GM23338 (cell line): ENCODE results near the gene PAPOLB. TPM values are rescaled to one million over a fixed set of nuclear protein-coding genes. Genes with fewer than 3 reads are reported as not detected.

ENCODE experiments used
- ATAC-seq: fragments of 200-7000 bp; cut with Tn5 transposase; 3 replicates; pipeline ENCODE4 v1.9.1; 2020
- DNase-seq: peaks from one replicate; pipeline ENCODE4 v3.0.0-alpha.2; 2015; ENCODE audit warnings: low spot score
- H2AFZ ChIP-seq: fragments of 200-600 bp; sonication (generic); 2 replicates; pipeline ENCODE4 v1.8.0; 2016; ENCODE audit warnings: antibody characterized with exemption, mild to moderate bottlenecking, moderate library complexity
- H3F3A ChIP-seq: fragments of 200-600 bp; sonication (generic); replicated peaks from 2 replicates; pipeline ENCODE4 v1.8.0; 2017; ENCODE audit warnings: antibody characterized with exemption, mixed run types, low read depth
- H3K27ac ChIP-seq: fragments of 200-600 bp; sonication (generic); 2 replicates; pipeline ENCODE4 v1.6.1; 2016; ENCODE audit warnings: low read depth
- H3K27me3 ChIP-seq: fragments of 200-600 bp; sonication (generic); 2 replicates; pipeline ENCODE4 v1.8.0; 2016; ENCODE audit warnings: mild to moderate bottlenecking, mixed run types, moderate library complexity; ENCODE audit not compliant: insufficient read depth
- H3K36me3 ChIP-seq: fragments of 200-600 bp; sonication (generic); 2 replicates; pipeline ENCODE4 v1.8.0; 2016; ENCODE audit warnings: mild to moderate bottlenecking; ENCODE audit not compliant: insufficient read depth
- H3K4me1 ChIP-seq: fragments of 200-600 bp; sonication (generic); 2 replicates; pipeline ENCODE4 v1.8.0; 2016; ENCODE audit warnings: mild to moderate bottlenecking, moderate library complexity; ENCODE audit not compliant: insufficient read depth
- H3K4me2 ChIP-seq: fragments of 200-600 bp; sonication (generic); 2 replicates; pipeline ENCODE4 v1.7.1; 2017; ENCODE audit warnings: mixed run types
- H3K4me3 ChIP-seq: fragments of 200-600 bp; sonication (generic); 2 replicates; pipeline ENCODE4 v1.6.1; 2016; ENCODE audit warnings: mixed run types
- H3K79me2 ChIP-seq: fragments of 200-600 bp; sonication (generic); replicated peaks from 2 replicates; pipeline ENCODE4 v1.8.0; 2017; ENCODE audit warnings: mild to moderate bottlenecking; ENCODE audit not compliant: insufficient read depth
- H3K9me2 ChIP-seq: fragments of 200-600 bp; sonication (generic); 2 replicates; pipeline ENCODE4 v1.8.0; 2017; ENCODE audit not compliant: insufficient read depth
- H4K20me1 ChIP-seq: fragments of 200-600 bp; sonication (generic); replicated peaks from 2 replicates; pipeline ENCODE4 v1.8.0; 2017; ENCODE audit warnings: mild to moderate bottlenecking; ENCODE audit not compliant: insufficient read depth
- H3K27ac Mint-ChIP-seq: 2 replicates; pipeline ENCODE4 v1.8.0; 2020; ENCODE audit warnings: inconsistent platforms, mild to moderate bottlenecking, moderate library complexity, mixed read lengths
- H3K27me3 Mint-ChIP-seq: 3 replicates; pipeline ENCODE4 v1.8.0; 2022; ENCODE audit warnings: low read depth, mild to moderate bottlenecking, moderate library complexity, mixed read lengths, inconsistent platforms; ENCODE audit not compliant: insufficient read depth, poor library complexity
- H3K36me3 Mint-ChIP-seq: 3 replicates; pipeline ENCODE4 v1.8.0; 2021; ENCODE audit warnings: low read depth, mild to moderate bottlenecking, inconsistent platforms, moderate library complexity, mixed read lengths
- H3K4me1 Mint-ChIP-seq: 3 replicates; pipeline ENCODE4 v1.8.0; 2020; ENCODE audit warnings: mild to moderate bottlenecking, inconsistent platforms, mixed read lengths
- H3K4me3 Mint-ChIP-seq: 3 replicates; pipeline ENCODE4 v1.8.0; 2021; ENCODE audit warnings: moderate library complexity, mild to moderate bottlenecking, inconsistent platforms, mixed read lengths
- H3K9me3 Mint-ChIP-seq: 3 replicates; pipeline ENCODE4 v1.8.0; 2020; ENCODE audit warnings: moderate library complexity, mild to moderate bottlenecking, inconsistent platforms, mixed read lengths
- EZH2 ChIP-seq: fragments of 200-600 bp; sonication (generic); IDR thresholded peaks from one replicate; pipeline ENCODE4 v1.8.0; 2017; ENCODE audit warnings: antibody characterized with exemption, mild to moderate bottlenecking, low read depth; ENCODE audit not compliant: unreplicated experiment
- EZH2phosphoT487 ChIP-seq: fragments of 200-600 bp; sonication (generic); IDR thresholded peaks from one replicate; pipeline ENCODE4 v1.8.1; 2018; ENCODE audit warnings: antibody characterized with exemption; ENCODE audit not compliant: unreplicated experiment
- JUNB ChIP-seq: IDR thresholded peaks from one replicate; pipeline ENCODE4 v1.6.1; 2016; ENCODE audit warnings: antibody characterized with exemption; ENCODE audit not compliant: unreplicated experiment
- ZNF331 ChIP-seq: fragments of 250-450 bp; sonication (Bioruptor Pico); IDR thresholded peaks from 2 replicates; pipeline ENCODE4 v1.5.0; 2020; ENCODE audit warnings: low read depth, mild to moderate bottlenecking, moderate library complexity
- polyA plus RNA-seq: library from polyadenylated mRNA; unstranded; fragments of >200 nt; fragmentation: Nextera tagmentation; extraction: Ambion mirVana; gene quantifications from 2 replicates; pipeline ENCODE4 v1.2.1, GENCODE V29; 2016
- total RNA-seq: library from RNA; depleted of rRNA; stranded (reverse); fragments of >200 nt; shearing (Covaris generic); gene quantifications from 2 replicates; pipeline ENCODE4 v1.2.3, GENCODE V29; 2014
- TF ChIP-seq, protein P1 (sequence below): fragments of 250-450 bp; sonication (Bioruptor Pico); IDR thresholded peaks from 2 replicates; pipeline ENCODE4 v1.5.0; 2020; ENCODE audit warnings: mild to moderate bottlenecking, moderate library complexity
- TF ChIP-seq, protein P2 (sequence below), 2 experiments: fragments of 200-600 bp in 1 of 2; sonication (generic) in 1 of 2; conservative IDR thresholded peaks; 2 replicates each; pipeline versions ENCODE4 v1.5.1 to v1.6.1; 2016 to 2017; ENCODE audit warnings: antibody characterized with exemption in 2 of 2, low read depth in 2 of 2, mild to moderate bottlenecking in 2 of 2, moderate library complexity in 1 of 2
- TF ChIP-seq, protein P3 (sequence below): IDR thresholded peaks from 2 replicates; pipeline ENCODE4 v1.6.1; 2016; ENCODE audit warnings: antibody characterized with exemption

The PAPOLB gene
- total and polyA plus RNA-seq, 2 experiments from 2014 or later = 0.08 to 0.42 TPM

DNA sequence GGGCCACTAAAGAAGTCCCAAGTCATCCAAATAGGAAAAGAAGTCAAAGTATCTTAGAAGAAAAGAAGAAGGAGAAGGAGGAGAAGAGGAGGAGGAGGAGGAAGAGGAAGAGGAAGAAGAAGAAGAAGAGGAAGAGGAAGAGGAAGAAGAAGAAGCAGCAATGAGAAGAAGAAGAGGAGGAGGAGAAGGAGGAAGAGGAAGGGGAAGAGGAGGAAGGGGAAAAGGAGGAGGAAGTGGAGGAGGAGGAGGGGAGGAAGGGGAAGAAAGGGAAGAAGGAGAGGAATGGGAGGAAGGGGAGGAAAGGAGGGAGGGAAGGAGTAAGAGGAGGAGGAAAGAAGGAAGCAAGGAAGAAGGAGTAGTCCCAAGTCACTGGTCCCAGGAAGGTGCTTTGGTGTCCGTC, 43.3 kb upstream of the PAPOLB start (continued):
- TF ChIP-seq, protein P1, sequence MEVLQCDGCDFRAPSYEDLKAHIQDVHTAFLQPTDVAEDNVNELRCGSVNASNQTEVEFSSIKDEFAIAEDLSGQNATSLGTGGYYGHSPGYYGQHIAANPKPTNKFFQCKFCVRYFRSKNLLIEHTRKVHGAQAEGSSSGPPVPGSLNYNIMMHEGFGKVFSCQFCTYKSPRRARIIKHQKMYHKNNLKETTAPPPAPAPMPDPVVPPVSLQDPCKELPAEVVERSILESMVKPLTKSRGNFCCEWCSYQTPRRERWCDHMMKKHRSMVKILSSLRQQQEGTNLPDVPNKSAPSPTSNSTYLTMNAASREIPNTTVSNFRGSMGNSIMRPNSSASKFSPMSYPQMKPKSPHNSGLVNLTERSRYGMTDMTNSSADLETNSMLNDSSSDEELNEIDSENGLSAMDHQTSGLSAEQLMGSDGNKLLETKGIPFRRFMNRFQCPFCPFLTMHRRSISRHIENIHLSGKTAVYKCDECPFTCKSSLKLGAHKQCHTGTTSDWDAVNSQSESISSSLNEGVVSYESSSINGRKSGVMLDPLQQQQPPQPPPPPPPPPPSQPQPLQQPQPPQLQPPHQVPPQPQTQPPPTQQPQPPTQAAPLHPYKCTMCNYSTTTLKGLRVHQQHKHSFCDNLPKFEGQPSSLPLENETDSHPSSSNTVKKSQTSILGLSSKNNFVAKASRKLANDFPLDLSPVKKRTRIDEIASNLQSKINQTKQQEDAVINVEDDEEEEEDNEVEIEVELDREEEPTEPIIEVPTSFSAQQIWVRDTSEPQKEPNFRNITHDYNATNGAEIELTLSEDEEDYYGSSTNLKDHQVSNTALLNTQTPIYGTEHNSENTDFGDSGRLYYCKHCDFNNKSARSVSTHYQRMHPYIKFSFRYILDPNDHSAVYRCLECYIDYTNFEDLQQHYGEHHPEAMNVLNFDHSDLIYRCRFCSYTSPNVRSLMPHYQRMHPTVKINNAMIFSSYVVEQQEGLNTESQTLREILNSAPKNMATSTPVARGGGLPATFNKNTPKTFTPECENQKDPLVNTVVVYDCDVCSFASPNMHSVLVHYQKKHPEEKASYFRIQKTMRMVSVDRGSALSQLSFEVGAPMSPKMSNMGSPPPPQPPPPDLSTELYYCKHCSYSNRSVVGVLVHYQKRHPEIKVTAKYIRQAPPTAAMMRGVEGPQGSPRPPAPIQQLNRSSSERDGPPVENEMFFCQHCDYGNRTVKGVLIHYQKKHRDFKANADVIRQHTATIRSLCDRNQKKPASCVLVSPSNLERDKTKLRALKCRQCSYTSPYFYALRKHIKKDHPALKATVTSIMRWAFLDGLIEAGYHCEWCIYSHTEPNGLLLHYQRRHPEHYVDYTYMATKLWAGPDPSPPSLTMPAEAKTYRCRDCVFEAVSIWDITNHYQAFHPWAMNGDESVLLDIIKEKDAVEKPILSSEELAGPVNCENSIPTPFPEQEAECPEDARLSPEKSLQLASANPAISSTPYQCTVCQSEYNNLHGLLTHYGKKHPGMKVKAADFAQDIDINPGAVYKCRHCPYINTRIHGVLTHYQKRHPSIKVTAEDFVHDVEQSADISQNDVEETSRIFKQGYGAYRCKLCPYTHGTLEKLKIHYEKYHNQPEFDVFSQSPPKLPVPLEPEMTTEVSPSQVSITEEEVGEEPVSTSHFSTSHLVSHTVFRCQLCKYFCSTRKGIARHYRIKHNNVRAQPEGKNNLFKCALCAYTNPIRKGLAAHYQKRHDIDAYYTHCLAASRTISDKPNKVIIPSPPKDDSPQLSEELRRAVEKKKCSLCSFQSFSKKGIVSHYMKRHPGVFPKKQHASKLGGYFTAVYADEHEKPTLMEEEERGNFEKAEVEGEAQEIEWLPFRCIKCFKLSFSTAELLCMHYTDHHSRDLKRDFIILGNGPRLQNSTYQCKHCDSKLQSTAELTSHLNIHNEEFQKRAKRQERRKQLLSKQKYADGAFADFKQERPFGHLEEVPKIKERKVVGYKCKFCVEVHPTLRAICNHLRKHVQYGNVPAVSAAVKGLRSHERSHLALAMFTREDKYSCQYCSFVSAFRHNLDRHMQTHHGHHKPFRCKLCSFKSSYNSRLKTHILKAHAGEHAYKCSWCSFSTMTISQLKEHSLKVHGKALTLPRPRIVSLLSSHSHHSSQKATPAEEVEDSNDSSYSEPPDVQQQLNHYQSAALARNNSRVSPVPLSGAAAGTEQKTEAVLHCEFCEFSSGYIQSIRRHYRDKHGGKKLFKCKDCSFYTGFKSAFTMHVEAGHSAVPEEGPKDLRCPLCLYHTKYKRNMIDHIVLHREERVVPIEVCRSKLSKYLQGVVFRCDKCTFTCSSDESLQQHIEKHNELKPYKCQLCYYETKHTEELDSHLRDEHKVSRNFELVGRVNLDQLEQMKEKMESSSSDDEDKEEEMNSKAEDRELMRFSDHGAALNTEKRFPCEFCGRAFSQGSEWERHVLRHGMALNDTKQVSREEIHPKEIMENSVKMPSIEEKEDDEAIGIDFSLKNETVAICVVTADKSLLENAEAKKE = no peak
- TF ChIP-seq, protein P2, sequence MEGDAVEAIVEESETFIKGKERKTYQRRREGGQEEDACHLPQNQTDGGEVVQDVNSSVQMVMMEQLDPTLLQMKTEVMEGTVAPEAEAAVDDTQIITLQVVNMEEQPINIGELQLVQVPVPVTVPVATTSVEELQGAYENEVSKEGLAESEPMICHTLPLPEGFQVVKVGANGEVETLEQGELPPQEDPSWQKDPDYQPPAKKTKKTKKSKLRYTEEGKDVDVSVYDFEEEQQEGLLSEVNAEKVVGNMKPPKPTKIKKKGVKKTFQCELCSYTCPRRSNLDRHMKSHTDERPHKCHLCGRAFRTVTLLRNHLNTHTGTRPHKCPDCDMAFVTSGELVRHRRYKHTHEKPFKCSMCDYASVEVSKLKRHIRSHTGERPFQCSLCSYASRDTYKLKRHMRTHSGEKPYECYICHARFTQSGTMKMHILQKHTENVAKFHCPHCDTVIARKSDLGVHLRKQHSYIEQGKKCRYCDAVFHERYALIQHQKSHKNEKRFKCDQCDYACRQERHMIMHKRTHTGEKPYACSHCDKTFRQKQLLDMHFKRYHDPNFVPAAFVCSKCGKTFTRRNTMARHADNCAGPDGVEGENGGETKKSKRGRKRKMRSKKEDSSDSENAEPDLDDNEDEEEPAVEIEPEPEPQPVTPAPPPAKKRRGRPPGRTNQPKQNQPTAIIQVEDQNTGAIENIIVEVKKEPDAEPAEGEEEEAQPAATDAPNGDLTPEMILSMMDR (conservative IDR thresholded peaks at IDR 0.05; ENCODE audit: low read depth in 2 of 2) = no peak
- no peak for TF ChIP-seq EZH2phosphoT487
- no peak for TF ChIP-seq EZH2
- TF ChIP-seq ZNF331 = no peak
- TF ChIP-seq JUNB = no peak
- TF ChIP-seq, protein P3, sequence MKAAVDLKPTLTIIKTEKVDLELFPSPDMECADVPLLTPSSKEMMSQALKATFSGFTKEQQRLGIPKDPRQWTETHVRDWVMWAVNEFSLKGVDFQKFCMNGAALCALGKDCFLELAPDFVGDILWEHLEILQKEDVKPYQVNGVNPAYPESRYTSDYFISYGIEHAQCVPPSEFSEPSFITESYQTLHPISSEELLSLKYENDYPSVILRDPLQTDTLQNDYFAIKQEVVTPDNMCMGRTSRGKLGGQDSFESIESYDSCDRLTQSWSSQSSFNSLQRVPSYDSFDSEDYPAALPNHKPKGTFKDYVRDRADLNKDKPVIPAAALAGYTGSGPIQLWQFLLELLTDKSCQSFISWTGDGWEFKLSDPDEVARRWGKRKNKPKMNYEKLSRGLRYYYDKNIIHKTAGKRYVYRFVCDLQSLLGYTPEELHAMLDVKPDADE = no peak

DNA sequence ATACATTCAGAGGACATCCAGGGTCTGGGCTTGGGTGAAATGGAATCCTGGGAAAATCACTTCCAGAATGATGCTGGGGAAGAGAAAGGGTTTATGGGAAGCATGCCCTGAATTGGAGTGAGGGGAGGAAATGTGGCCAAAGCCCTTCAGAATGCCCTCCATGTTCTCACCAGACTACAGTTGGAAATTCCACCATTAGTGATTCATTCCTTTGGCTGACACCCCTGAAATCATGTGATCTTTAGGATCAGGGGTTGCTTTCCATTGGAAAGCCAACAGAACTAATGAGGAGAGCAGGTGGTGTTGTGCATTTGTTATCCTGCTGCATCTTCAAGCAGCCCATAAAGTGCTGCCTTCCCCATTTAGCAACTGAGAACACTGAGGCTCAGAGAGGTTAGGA, 42.5 kb upstream of the PAPOLB start:
- Histone ChIP-seq H3K36me3 (no peaks in the 10 kb centered on the region), H3K4me3 (no peak overlapping the region), H3K9me2 (no peaks in the 10 kb centered on the region), H3K27ac (no peak overlapping the region), H3K4me1 (no peaks in the 10 kb centered on the region), H3K27me3 (no peaks in the 10 kb centered on the region), H3F3A (no peaks in the 10 kb centered on the region), H4K20me1 (no peaks in the 10 kb centered on the region), H2AFZ (no peak overlapping the region), H3K4me2 (no peak overlapping the region), H3K79me2 (no peaks in the 10 kb centered on the region)
- peaks cover 4% of the 10 kb centered on the region for H3K27me3 Mint-ChIP-seq
- DNase-seq (no peak), ATAC-seq (no peak)
- no peak overlapping the region for H3K4me3 Mint-ChIP-seq
- peaks cover 21% of the 10 kb centered on the region for H3K9me3 Mint-ChIP-seq
- no peak overlapping the region for H3K27ac Mint-ChIP-seq
- H3K4me1 Mint-ChIP-seq = no peaks in the 10 kb centered on the region
- H3K36me3 Mint-ChIP-seq = no peaks in the 10 kb centered on the region
- TF ChIP-seq EZH2 = no peak
- TF ChIP-seq, protein P1 = no peak
